Keratinocyte (primary cell): ENCODE measurements around the gene FOXS1. TPM values are rescaled to one million over a fixed set of nuclear protein-coding genes. Genes with fewer than 3 reads are reported as not detected.

Source experiments
- DNase-seq: peaks from one replicate; pipeline ENCODE4 v3.0.0-alpha.2; 2011; ENCODE audit warnings: low read depth, missing footprints, low spot score
- FAIRE-seq: peaks from 2 replicates; lab custom pipeline; 2011; peaks lifted over from hg19 to GRCh38; lab: Jason Lieb, UNC
- H2AFZ ChIP-seq: 2 replicates; pipeline ENCODE4 v1.6.0; 2012; ENCODE audit warnings: low read length, control low read depth, inconsistent platforms; ENCODE audit not compliant: control insufficient read depth
- H3K27ac ChIP-seq: 2 replicates; pipeline ENCODE4 v1.5.1; 2011; ENCODE audit warnings: low read length; ENCODE audit not compliant: control insufficient read depth, insufficient read depth
- H3K27me3 ChIP-seq: 3 replicates; pipeline ENCODE4 v1.6.0; 2011; ENCODE audit warnings: low read length; ENCODE audit not compliant: control insufficient read depth, insufficient read depth; ENCODE audit errors: extremely low read depth
- H3K36me3 ChIP-seq, 2 experiments: 2 replicates in 1 of 2; 3 replicates in 1 of 2; pipeline ENCODE4 v1.5.1; 2011; ENCODE audit warnings: low read length in 2 of 2, mild to moderate bottlenecking in 1 of 2; ENCODE audit not compliant: control insufficient read depth in 2 of 2, insufficient read depth in 2 of 2; ENCODE audit errors: extremely low read depth in 1 of 2
- H3K4me1 ChIP-seq: 3 replicates; pipeline ENCODE4 v1.5.1; 2011; ENCODE audit warnings: low read length; ENCODE audit not compliant: control insufficient read depth, insufficient read depth; ENCODE audit errors: extremely low read depth
- H3K4me2 ChIP-seq: 3 replicates; pipeline ENCODE4 v1.6.0; 2011; ENCODE audit warnings: low read depth, low read length; ENCODE audit not compliant: control insufficient read depth, insufficient read depth; ENCODE audit errors: extremely low read depth
- H3K4me3 ChIP-seq, 3 experiments: fragments of 200-600 bp in 1 of 3; sonication (generic) in 1 of 3; 2 replicates in 2 of 3; 3 replicates in 1 of 3; pipeline ENCODE4 v1.5.1; 2011 to 2016; ENCODE audit warnings: low read length in 3 of 3, mild to moderate bottlenecking in 3 of 3, control low read depth in 2 of 3, inconsistent platforms in 1 of 3, low read depth in 1 of 3, mixed read lengths in 1 of 3, mixed run types in 1 of 3, moderate library complexity in 1 of 3; ENCODE audit not compliant: control insufficient read depth in 2 of 3, insufficient read depth in 2 of 3; ENCODE audit errors: extremely low read depth in 1 of 3
- H3K79me2 ChIP-seq: 2 replicates; pipeline ENCODE4 v1.6.0; 2012; ENCODE audit warnings: low read length; ENCODE audit not compliant: control insufficient read depth, insufficient read depth
- H3K9ac ChIP-seq: 3 replicates; pipeline ENCODE4 v1.6.0; 2011; ENCODE audit warnings: low read length; ENCODE audit not compliant: control insufficient read depth, insufficient read depth; ENCODE audit errors: extremely low read depth
- H3K9me1 ChIP-seq: 3 replicates; pipeline ENCODE4 v1.6.0; 2011; ENCODE audit warnings: low read length; ENCODE audit not compliant: control insufficient read depth, insufficient read depth; ENCODE audit errors: extremely low read depth
- H3K9me3 ChIP-seq: 2 replicates; pipeline ENCODE4 v1.5.1; 2012; ENCODE audit warnings: low read depth, low read length; ENCODE audit not compliant: control insufficient read depth
- H4K20me1 ChIP-seq: 3 replicates; pipeline ENCODE4 v1.6.0; 2011; ENCODE audit warnings: low read length; ENCODE audit not compliant: control insufficient read depth, insufficient read depth; ENCODE audit errors: extremely low read depth
- CTCF ChIP-seq, 3 experiments: IDR thresholded peaks in 1 of 3; conservative IDR thresholded peaks in 1 of 3; optimal IDR thresholded peaks in 1 of 3; 2 replicates in 2 of 3; 3 replicates in 1 of 3; pipeline versions ENCODE3 to v1.5.1; 2011; ENCODE audit warnings: low read length in 3 of 3, mild to moderate bottlenecking in 3 of 3, moderate library complexity in 2 of 3, control low read depth in 1 of 3, inconsistent platforms in 1 of 3; ENCODE audit not compliant: insufficient read depth in 2 of 3; ENCODE audit errors: extremely low read depth in 1 of 3
- EZH2 ChIP-seq: IDR thresholded peaks from one replicate; pipeline ENCODE4 v1.6.1; 2012; ENCODE audit warnings: inconsistent platforms, mild to moderate bottlenecking, low read length, moderate library complexity
- dilution Hi-C: fragments of 300-500 bp; cut with MboI; formaldehyde crosslinking; loops from one replicate; pipeline ENCODE4 v1.7.0; 2020; ENCODE audit warnings: low sequenced_read_pairs; ENCODE audit not compliant: extremely low pct_ligation_motif_present
- polyA plus RNA-seq, 5 experiments: library from polyadenylated mRNA; depleted of rRNA in 3 of 5; stranded (reverse) in 3 of 5; stranded (forward) in 1 of 5; unstranded in 1 of 5; fragments of >200 nt; gene quantifications; 1 replicate in 1 of 5; 2 replicates in 3 of 5; 3 replicates in 1 of 5; pipeline versions ENCODE4 v1.2.1 to v1.2.3, GENCODE V29; 2011 to 2012; ENCODE audit warnings: missing spikeins in 2 of 5, low read depth in 1 of 5, low replicate concordance in 1 of 5

FOXS1 gene
- polyA plus RNA-seq, 1 donor (not counting 4 experiments of a cell fraction or from before 2014, with no cell fraction given), result not detected

GRCh38 chr20:31826074-31826473 is 19.3 kb downstream of the FOXS1 start:
- Histone ChIP-seq H4K20me1 (no peaks in the 10 kb centered on the region), H3K4me3 (no peak overlapping the region), H3K9ac (no peak overlapping the region), H3K4me2 (no peak overlapping the region), H3K27me3 (no peaks in the 10 kb centered on the region), H3K27ac (no peak overlapping the region), H3K79me2 (no peaks in the 10 kb centered on the region), H3K36me3 (no peaks in the 10 kb centered on the region), H3K9me3 (no peaks in the 10 kb centered on the region), H3K9me1 (no peaks in the 10 kb centered on the region), H2AFZ (no peak overlapping the region), H3K4me1 (no peaks in the 10 kb centered on the region)
- dilution Hi-C loops, result no loop called here
- TF ChIP-seq EZH2 (no peak), CTCF (optimal IDR thresholded peaks at IDR 0.05 in 1 of 3, IDR thresholded peaks at IDR 0.05 in 1 of 3, conservative IDR thresholded peaks at IDR 0.05 in 1 of 3; ENCODE audit: extremely low read depth in 1 of 3, insufficient read depth in 2 of 3, low read length in 3 of 3) (no peak)
- FAIRE-seq (no peak), DNase-seq (no peak)

- H3K4me3 ChIP-seq, result no peak overlapping the region
- H3K9ac ChIP-seq, result no peak overlapping the region
- no peak overlapping the region for H3K4me2 ChIP-seq
- H3K27ac ChIP-seq, result no peak overlapping the region
- no peaks in the 10 kb centered on the region for H3K4me1 ChIP-seq
- DNase-seq (no peak), FAIRE-seq (no peak)
- H4K20me1 ChIP-seq, result no peaks in the 10 kb centered on the region
- no peaks in the 10 kb centered on the region for H3K9me3 ChIP-seq
- TF ChIP-seq CTCF (optimal IDR thresholded peaks at IDR 0.05 in 1 of 3, IDR thresholded peaks at IDR 0.05 in 1 of 3, conservative IDR thresholded peaks at IDR 0.05 in 1 of 3; ENCODE audit: extremely low read depth in 1 of 3, insufficient read depth in 2 of 3, low read length in 3 of 3) (no peak), EZH2 (no peak)
- dilution Hi-C loops, result no loop called here
- H2AFZ ChIP-seq, result no peak overlapping the region
- no peaks in the 10 kb centered on the region for H3K9me1 ChIP-seq
- H3K79me2 ChIP-seq, result no peaks in the 10 kb centered on the region
- H3K36me3 ChIP-seq, result no peaks in the 10 kb centered on the region
- H3K27me3 ChIP-seq, result peaks cover 4% of the 10 kb centered on the region
Observed at GRCh38 chr20:31824554-31825313, 20.7 kb downstream of the FOXS1 start.
